ENCODE measurements around the gene DNAJC16.

Gene DNAJC16

DNA sequence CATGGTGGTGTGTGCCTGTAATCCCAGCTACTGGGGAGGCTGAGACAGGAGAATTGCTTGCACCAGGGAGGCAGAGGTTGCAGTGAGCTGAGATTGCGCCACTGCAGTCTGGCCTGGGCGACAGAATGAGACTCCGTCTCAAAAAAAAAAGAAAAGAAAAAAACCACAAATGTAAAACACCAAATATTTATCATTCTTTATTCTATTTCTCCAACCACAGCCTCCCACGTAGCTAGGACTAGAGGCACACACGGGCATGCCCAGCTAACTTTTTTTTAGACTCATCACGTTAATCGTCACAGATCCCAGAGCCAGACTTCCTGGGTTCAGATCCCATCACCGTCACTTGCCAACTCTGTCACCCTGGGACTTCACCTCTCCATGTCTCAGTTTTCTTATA is 13.5 kb downstream of the DNAJC16 start:
- DNase-seq (ENCODE audit: low read depth) = no peak

DNA sequence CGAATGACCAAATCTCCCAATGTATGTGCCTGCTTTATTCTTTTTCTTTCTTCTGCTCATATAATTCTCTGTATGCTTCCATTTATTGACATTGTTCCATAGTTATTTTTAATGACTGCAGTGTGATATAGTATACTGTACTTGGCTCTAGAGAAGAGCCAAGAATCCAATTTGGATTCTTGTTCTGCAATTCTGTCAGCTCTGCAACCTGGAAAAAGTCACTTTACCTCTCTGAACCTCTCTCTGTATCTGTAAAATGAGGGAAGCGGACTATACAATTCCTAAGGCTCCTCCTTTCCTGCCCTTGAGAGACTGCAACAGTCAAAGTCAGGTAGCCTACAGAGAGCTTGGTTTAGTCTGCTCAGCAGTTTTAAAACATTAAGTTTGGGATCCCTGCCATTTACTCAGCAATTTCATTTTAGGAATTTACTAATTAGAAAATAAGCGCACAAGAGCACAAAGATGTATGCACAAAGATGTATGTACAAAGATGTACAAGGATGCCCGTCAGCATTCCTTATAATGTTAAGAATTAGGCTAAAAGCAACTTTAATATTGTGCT is 14.7 kb downstream of the DNAJC16 start:
- DNase-seq (ENCODE audit: low read depth) = no peak

DNA sequence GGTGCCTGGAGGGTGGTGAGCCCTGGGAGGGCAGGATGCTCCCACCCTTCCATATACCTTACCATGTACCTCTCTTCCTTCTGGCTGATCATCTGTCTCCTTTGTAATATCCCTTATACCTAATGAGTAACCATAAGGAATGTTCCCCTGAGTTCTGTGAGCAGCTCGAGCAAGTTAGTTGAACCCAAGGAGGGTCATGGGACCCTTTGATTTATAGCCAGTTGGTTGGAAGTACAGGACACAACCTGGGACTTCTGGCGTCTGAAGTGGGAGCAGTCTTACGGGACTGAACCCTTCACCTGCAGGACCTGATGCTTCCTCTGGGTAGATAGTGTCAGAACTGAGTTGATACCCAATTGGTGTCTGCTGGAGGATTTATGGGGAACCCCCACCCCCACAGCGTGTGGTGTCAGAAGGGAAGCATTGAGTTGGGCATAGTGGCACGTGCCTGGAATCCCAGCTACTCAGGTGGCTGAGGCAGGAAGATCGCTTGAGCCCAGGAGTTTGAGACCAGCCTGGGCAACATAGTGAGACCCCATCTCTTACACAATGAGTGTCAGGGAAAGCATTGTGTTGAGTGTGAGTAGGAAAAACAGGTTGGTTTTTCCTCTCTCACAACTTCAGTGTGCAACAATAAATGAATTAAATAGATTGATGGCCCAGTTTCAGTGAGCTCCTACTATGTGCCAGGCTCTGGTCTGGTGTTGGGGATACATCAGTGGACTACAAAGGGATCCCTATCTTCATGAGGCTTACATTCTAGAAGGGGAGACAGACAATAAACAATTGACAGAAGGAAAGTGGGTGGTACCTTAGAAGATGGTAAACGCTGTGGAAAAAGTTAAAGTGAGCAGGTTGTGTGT is 16.0 kb downstream of the DNAJC16 start:
- DNase-seq (ENCODE audit: low read depth) = no peak

DNA sequence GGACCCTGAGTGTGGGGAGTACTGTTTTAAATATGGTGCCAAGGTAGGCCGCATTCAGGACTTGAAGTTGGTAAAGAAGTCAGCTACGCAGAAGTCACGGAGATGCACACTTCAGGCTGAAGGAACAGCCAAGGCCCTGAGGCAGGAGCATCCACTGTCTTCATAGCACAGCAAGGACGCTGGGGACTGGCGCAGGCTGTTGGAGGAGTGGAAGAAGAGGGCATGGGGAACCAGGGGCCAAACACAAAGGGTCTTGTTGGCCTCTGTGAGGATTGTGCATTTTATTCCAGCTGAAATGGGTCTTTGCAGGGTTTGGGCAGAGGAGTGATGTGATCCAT is 16.6 kb downstream of the DNAJC16 start:
- DNase-seq (ENCODE audit: low read depth) = no peak

DNA sequence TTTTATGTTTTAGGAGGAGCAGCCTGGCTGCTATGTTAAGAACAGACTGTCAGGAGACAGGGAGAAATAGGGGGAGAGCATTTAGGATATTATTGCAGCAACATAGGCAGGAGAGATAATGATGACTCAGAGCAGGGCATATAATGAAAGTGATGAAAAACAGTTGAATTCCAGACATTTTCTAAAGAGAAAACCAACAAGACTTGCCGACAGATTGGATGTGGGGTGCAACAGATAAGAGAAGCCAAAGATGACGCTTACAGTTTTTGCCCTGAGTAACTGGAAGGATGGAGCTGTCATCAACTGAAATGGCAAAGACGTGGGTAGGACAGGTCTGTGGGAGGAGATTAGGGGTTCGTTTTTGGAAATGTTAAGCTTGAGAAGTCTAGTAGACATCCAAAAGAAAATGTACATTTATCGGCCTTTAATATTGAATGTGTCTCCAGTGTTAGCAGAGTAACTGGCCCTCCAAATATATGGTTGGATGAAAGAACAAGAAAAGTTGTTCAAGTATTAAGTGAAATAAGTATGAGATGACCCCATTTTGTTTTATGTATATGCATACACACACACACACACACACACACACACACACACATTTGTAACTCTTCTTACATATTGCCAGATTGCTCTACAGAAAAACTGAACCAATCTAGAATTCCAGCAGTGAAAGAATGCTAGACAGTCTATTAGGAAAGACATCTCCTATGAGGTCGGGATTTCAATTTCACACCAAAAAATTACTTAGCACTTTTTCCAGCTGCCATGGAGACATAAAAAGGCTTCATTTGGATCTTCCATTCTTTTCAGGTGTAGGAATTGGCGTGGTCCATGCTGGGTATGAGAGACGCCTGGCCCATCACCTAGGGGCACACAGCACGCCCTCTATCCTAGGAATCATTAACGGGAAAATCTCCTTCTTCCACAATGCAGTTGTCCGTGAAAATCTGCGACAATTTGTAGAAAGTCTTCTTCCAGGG is 17.2 kb downstream of the DNAJC16 start:
- DNase-seq (ENCODE audit: low read depth) = no peak

DNA sequence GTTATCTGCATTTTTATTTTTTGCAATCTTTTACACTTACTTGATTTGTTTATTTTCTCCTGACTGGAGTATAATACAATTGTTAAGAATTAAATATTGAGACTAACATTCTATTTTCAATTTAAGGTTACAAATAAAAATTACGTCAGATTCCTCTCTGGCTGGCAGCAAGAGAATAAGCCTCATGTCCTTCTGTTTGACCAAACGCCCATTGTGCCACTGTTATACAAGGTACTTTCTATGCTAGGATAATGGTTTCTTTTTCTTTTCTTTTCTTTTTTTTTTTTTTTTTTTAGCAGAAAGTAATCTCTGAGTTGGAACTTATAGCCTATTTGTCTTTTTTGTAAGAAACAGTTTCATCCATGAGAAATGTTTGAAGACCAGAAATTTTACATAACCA is 20.0 kb downstream of the DNAJC16 start:
- DNase-seq (ENCODE audit: low read depth) = no peak

DNA sequence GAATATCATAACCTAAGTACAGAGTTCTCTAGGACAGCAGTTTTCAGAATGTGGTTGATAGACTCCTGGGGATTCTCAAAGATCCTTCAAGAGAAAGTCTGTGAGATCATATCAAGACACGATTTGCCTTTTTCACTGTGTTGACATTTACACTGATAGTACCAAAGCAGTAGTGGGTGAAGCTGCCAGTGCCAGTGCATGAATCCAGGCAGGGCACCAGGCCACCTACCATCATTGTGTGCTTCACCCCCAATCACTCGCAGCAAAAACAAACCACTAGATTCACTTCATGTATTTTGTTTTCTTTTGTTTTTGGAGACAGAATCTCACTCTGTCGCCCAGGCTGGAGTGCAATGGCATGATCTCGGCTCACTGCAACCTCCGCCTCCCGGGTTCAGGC is 23.9 kb downstream of the DNAJC16 start:
- DNase-seq (ENCODE audit: low read depth) = no peak

DNA sequence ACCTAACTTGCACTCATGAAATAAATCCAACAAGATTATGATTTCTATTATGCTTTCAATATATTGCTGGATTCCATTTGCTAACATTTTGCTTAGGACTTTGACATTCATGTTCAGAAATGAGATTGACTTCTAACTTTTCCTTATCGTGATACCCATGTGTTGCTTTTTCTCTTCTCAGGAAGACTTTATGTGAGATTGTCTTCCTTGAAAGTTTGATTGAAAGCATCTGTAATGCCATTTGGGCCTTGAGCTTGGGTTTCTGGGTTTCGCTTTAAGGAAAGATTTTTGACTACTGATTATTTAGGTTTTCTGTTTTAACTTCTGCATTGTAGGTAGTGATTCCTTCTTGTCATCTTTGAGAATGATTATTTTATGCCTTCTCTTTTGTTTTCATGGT is 30.4 kb downstream of the DNAJC16 start:
- DNase-seq (ENCODE audit: low read depth) = no peak

DNA sequence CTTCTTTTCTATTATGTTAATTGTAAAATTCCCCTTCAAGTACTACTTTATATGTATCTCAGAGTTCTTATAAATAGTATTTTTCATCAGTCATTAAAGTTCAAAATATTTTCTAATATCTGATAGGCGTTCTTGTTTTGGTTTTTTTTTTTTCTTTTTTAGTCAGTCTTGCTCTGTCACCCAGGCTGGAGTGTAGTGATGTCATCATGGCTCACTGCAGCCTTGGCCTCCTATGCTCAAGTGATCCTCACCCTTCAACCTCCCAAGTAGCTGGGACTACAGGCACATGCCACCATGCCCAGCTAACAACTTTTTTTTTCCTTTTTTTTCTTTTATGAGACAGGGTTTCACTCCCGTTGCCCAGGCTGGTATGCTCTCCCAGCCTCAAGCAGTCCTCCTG is 30.9 kb downstream of the DNAJC16 start:
- no peak for DNase-seq (ENCODE audit: low read depth)

DNA sequence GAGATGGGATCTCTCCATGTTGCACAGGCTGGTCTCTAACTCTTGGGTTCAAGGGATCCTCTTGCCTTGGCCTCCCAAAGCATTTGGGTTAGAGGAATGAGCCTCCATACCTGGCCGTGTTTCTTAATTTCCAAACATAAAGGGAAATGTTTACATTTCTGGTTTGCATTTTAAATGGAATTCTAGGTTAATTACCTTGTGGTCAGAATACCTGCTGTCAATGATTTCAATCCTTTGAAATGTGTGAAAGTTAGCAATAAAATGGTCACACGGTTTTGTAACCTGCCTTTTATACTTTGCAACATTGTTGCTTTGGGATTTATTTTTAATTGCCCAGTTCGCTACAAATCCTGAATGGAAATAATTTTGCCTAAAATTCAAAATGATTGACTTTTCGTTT is 31.9 kb downstream of the DNAJC16 start:
- DNase-seq (ENCODE audit: low read depth) = no peak

DNA sequence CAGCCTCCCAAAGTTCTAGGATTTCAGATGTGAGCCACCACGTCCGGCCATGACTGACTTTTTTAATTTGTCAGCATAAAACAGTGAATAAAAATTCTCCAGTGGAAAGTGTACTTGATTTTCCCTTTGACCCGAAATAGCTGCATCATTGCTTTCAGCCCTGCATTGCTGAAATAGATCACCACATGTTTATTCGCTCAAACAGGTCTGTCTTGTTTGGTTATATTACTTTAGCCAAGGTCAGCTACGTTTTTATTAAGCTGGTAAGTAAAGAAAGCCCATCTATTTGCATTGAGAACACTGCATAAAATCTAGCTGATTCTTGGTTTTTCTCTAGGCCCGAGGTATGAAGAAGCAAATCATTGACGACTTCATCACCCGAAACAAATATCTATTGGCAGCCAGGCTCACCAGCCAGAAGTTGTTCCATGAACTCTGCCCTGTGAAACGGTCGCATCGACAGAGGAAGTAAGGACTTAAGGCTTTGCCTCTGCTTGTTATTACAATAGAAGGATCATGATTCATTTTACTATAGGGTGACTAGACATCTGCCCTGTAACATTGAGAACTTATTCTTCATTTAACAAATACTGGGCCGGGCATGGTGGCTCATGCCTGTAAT is 32.7 kb downstream of the DNAJC16 start:
- DNase-seq (ENCODE audit: low read depth) = no peak

DNA sequence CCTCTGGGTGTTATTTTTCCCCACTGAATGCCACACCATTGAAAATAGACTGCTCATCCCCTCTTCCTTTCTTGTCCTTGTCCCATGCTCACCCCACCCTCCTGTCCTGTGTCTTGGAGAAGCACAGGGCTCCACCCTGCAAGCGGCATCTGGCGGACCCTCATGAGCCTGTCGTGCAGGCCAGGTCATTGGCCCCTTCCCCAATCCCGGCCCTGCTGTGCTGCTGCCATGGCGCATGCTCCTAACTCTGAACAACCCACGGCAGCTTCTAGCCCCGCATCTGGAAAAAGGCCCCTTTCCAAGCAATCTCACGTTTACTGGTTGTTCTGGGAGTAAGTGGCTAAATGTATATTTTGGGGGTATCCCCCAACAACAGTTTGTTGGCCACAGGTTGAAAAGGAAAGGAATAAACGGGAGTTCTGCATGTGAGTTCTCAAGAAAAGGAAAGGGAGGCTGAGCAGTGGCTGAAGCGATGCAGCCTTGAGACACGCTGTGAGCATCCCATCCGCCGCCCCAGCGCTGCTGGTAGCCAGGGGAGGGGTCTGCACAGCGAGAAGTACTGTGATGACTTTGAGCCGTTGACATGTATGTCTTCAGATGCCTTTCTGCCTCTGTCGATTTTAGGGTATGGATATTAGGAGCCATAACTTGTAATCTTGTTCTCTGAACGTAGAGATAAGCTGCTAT is 41.9 kb downstream of the DNAJC16 start:
- DNase-seq (ENCODE audit: low read depth) = no peak

DNA sequence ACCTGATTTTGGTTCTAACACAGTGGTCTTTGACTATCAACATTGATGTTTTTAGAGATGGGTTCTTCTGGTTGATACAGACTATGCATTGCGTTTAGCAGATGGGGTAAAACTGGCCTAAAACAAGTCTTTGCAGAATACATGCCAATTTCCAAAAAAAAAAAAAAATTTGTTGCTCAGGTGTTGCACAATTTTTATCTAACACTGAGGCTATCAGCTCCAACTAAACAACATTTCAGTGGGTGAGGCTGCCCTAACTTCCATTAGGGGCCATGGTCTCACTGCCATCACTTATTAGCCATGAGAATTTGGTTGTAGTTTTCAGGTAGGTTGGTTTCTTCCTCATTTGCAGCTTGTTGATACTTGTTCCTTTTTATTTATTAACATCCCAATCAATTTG is 44.2 kb downstream of the DNAJC16 start:
- no peak for DNase-seq (ENCODE audit: low read depth)

DNA sequence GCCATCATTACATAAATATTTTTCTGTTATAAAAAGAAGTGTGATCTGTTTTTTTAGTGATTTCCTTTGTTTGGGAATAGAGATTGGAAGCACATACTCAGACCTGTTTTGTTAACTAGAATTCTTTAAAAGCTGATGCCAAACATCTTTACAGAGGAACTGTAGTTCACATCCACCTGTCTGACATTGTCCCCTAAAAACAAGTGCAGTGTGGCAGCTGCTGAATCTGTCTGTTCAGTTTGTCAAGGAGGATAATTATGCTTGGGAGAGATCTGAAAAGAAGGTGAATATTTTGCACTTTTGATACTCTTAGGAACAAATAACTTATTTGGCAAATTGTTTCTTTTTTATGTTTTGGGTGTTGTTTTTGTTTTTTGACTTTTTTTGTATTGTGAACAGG is 44.6 kb downstream of the DNAJC16 start:
- DNase-seq (ENCODE audit: low read depth) = no peak

DNA sequence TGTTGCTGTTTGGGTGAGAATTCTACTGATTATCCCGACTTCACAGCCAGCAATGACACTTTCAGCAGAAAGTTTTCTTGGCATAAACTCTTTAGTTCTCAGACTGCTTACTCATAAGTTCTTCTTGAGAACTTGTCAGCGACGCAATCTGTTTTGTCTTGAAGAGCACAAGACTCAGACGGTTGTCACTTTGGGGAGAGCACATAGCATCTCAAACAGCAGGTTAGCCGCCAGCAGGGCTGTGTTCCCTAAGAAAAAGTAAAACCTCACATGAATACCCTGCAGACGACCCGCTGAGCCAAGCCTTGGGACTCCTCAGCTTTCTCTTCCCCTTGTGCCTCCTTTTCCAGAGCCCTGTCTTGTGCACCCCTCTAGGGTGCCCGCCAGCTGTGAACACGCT is 46.8 kb downstream of the DNAJC16 start:
- no peak for DNase-seq (ENCODE audit: low read depth)

DNA sequence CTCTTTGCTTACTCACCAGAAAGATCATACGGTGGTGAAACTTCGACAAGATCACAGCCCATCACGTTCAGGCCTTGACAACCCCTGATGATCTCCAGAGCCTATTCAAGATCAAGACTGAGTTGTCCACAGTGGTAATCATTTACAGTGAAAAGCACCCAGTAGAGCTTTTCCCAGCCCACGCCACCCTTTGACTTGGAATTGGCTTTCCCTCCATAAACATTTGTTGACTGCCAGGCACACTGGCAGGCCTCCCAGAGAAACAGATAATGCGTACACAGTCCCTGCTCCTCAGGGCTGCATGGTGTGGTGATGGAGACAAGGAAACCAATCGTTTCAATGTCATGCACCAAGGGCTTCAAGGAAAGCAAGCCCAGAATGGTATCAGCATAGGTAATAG is 48.1 kb downstream of the DNAJC16 start:
- DNase-seq (ENCODE audit: low read depth) = no peak

DNA sequence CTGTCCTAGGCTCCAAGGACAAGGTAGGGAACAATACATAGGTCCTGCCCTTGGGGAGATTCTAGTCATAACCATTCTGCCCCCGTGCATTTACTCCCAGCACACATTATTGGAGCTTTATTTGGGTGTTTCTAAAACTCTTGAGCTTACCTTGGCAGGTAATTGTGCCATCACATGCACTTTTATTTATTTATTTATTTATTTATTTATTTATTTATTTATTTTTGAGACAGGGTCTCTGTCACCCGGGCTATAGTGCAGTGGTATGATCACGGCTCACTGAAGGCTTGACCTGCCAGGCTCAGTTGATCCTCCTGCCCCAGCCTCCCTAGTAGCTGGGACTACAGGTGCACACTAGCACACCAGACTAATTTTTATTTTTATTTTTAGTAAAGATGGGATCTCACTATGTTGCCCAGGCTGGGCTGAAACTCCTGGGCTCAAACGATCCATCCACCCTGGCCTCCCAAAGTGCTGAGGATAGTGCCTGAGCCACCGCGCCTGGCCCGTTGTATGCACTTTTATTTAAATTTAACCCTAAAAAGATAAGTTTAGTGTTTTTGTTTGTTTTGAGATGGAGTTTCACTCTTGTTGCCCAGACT is 49.0 kb downstream of the DNAJC16 start:
- no peak for DNase-seq (ENCODE audit: low read depth)

DNA sequence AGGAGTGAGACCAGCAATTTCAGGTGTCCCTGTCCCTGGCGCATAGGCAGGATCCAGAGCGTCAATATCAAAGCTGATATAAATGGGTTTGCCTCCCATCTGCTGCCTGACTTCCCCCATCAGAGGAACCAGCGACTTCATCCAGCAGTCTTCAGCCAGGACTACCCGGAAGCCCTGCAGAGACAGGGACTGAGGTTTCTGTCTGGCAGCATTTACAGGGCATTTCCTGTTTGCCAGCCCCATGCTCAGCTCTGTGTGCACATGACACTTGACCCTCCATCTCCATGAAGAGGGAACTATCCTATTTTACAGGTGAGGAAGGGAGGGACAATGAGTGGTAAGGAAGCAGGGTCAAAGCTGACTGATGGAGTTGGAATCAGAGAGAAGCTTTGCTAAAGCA is 51.0 kb downstream of the DNAJC16 start:
- no peak for DNase-seq (ENCODE audit: low read depth)

DNA sequence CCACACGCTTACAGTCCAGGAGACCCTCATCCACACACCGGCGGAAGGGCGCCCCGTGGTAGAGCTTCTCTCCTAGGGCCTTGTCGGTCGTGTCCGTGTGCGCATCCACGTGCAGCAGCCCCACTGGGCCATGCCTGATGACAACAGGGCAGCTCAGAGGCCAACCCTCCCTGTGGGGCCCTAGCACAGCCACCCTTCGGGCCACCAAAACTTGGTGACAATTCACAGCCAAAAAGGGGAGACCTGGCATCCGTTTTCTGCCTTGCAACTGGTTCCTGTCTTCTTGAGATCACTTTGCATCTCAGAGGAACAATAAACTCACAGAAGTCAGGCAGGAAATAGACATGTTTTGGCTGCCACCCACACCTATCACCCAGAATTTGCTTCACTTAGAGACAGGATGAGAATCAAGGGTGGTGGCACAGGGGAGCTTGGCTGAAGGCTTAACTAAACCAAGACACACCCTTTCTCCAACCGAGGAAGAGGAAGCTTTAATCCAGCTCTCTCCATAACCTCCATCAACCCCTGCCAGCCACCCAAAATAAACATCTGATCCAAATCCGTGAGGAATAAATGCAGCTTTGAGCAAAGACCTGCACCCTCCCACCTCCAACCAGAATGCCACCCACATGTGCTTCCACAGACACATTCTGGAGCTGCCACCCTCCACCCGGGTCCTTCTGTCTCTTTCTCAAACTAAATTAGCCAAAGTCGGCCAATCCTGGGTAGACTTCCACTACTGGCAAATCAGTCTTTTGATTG is 52.5 kb downstream of the DNAJC16 start:
- DNase-seq (ENCODE audit: low read depth) = no peak

DNA sequence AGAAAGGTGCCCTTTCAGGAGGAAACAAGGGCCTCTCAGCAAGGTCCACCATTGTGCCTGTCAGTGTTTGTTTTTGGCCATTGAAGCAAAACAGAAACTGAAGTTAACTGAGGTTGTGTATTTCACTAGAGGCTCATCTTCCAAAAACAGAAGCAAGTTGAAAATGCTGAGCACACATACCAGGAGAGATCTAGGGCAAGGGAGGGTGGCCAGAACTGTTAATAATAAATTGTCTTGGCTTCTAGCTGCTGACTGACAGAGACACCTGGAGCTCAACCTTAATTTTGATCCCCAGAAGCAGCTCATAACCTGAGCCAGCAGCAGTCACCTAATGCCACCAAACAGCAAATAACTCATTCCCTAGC is 53.0 kb downstream of the DNAJC16 start:
- DNase-seq (ENCODE audit: low read depth) = no peak
